Pons (tissue), 1 donor: ENCODE measurements around the gene KRTAP12-3.
"Not testable (repeated sequence)": the region's sequence is repeated elsewhere in the genome, so short reads cannot be mapped to it uniquely, and the experiment has no call there.

Experiments
- DNase-seq: peaks from one replicate; pipeline ENCODE4 v3.0.0-alpha.2; 2016; ENCODE audit warnings: low spot score

Gene KRTAP12-3

GRCh38 chr21:44650973-44651675, 6.6 kb upstream of the KRTAP12-3 start:
- no peak for DNase-seq

GRCh38 chr21:44653123-44653522, 4.6 kb upstream of the KRTAP12-3 start:
- DNase-seq: no peak

DNA sequence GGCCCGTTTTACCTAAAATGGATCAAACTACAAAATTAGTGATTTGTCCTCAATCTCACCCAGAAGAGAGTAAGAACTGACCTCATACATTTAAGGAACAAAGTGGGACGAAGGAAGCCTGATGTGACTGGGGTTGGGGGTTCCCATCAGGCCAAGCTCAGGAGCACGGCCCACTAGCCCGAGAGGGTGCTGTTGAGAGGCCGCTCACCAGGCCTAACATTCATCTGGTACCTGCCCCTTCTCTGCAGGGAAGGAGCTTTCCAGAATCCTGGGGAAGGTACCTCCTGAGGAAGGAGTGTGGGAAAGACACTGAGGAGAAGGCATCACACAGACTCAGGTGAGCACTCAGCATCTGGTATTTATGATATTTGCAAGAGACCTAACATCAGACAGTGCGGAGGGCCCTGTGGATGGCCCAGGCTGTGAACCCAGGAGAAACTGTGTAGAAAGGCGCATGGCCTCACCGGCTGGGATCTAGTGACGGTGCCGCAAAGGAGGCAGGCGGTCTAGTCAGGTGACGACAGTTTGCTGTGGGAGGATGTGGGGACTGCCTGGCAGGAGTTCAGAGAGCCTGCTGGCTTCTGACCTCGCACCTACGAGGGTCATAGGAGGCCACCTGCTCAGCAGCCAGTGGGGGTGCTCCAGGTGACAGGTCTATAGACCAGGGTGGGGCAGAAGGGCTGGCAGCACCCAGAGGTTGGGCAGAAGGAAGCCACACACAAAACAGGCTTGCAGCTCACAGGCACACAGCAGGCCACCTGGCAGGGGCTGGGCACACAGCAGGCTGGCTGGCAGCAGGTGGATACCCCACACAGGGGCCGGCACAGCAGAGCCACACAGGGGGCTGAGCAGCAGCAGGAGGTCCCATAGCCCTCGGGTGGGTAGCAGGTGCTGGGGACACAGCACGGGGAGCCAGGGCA, 3.8 kb upstream of the KRTAP12-3 start:
- DNase-seq: no peak

- no peak for DNase-seq
Measured at GRCh38 chr21:44654576-44655175, 3.1 kb upstream of the KRTAP12-3 start, which contains the start of gene KRTAP12-4. TSS of gene KRTAP12-4 (minus strand) at chr21:44654659. CDS start at chr21:44654614, 45 bp downstream.

GRCh38 chr21:44656868-44657267, 864 bp upstream of the KRTAP12-3 start:
- DNase-seq: no peak

DNA sequence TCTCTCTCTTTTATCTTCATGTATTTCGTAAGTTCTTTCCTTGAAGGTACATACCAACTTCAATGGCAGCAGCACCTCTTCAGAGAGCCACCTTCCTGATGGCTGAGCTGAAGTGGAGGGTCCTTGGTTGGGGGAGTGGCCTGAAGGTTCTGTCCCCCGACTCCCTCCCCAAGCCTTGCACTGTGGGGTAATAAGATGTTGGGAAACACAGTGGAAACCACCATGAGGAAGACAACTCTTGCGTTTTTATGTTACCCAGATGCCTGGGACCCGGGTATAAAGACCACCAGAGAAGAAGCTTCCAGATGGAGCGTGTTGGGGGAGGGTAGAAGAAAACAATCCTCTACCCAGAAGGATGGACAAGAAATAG, 794 bp downstream of the KRTAP12-3 start:
- no peak for DNase-seq

DNA sequence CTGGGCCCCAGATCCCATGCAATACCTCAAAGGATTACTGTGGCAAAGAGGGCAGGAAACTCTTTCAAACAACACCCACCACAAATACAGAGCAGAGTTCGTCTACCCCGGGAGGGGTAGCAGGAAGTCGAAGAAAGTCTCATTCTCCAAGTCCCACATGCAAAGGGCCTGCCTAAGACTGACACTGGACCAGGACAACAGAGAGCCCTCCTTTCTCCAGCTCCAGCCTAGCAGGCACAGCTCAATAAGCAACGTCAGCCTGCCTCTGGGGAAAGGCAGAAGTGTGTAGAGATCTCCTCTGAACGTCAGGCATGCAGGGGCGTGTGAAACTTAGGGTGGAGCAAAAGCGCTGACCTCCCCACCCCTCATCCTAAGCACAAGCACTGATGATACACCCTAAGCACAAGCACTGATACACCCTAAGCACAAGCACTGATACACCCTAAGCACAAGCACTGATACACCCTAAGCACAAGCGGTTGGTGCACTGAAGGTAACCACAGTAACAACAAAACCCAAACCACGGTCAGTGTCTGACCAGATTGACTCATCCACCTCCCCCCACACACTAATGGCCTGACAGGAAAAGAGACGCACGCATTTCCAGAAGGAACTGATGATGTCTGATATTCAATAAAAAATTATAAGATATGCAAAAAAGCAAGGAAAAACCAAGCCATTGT, 1.3 kb downstream of the KRTAP12-3 start:
- DNase-seq: no peak

DNA sequence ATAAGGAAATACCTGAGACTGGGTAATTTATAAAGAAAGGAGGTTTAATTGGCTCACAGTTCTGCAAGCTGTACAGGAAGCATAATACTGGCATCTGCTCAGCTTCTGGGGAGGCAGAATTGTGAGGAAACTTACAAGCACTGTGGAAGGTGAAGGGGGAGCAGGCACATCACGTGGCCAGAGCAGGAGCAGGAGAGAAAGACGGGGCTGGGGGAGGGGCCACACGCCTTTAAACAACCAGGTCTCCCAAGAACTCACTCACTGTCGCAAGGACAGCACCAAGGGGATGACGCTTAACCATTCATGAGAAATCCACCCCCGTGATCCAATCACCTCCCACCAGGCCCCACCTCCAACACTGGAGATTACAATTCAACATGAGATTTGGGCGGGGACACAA, 3.8 kb downstream of the KRTAP12-3 start:
- not testable (repeated sequence) for DNase-seq

GRCh38 chr21:44664691-44665090, 7.0 kb downstream of the KRTAP12-3 start:
- no peak for DNase-seq

DNA sequence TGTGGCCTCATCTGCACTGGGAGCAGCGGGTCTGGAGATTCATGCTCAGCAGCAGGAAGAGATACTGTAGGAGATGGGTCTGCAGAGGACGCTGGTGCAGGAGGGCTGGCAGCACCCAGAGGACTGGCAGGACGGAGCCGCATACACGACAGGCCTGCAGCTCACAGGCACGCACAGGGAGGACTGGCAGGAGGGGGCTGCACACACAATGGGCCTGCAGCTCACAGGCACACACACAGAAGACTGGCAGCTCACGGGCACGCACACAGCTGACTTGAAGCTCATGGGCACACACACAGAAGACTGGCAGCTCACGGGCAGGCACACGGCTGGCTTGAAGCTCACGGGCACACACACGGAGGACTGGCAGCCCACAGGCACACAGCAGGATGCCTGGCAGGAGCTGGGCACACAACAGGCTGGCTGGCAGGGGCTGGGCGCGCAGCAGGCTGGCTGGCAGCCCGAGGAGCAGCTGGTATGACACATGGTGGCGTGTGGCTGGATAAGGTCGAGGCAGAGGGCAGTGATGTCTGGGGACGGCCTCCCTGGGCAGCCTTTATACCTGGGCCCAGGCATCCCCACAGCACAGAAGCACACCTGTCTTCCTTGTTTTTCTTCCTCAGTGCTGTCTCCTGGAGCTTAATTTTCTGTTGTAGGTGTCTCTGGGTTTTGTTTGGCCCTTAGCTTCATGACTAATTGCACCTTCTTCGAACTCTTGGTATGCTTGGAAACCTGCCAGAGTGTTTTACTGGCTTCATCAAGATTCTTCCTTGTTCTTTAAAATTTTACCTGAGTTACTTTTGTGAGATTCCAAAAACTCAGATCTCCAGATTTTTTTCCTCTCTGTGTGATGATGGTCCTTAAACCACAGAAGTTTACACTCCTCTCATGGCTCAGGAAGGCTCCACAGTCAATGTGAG, 8.9 kb downstream of the KRTAP12-3 start, which contains the start of gene KRTAP12-2:
Gene KRTAP12-2, minus strand, starts transcription at position 527 of the 920 bp plus-strand sequence. Its CDS starts 41 bp downstream, at position 486.
- no peak for DNase-seq

GRCh38 chr21:44667612-44668011, 9.9 kb downstream of the KRTAP12-3 start:
- no peak for DNase-seq

- no peak for DNase-seq
Measured at GRCh38 chr21:44670642-44671432, 13.1 kb downstream of the KRTAP12-3 start.

- DNase-seq: no peak
Measured at GRCh38 chr21:44671911-44672310, 14.2 kb downstream of the KRTAP12-3 start.

GRCh38 chr21:44677881-44678280, 20.1 kb downstream of the KRTAP12-3 start:
- DNase-seq: no peak

DNA sequence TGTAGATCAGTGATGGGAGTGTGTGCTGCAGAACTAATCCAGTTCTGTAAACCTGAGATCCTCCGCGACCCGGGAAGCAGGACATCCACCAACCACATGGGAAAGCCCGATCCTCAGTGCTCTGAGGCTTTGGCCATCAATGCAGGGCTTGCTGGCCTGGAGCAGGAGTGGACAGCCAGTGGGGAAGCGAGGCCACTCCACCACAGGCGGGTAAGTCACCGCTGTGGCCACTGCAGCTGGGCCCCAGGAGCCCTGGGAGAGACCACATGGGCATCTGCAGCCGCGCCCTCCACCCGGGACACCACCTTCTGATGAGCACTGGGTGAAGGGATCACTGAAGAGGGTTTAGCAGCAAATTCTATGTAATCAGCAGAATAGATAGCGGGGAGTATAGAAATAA, 23.4 kb downstream of the KRTAP12-3 start:
- DNase-seq: no peak

DNA sequence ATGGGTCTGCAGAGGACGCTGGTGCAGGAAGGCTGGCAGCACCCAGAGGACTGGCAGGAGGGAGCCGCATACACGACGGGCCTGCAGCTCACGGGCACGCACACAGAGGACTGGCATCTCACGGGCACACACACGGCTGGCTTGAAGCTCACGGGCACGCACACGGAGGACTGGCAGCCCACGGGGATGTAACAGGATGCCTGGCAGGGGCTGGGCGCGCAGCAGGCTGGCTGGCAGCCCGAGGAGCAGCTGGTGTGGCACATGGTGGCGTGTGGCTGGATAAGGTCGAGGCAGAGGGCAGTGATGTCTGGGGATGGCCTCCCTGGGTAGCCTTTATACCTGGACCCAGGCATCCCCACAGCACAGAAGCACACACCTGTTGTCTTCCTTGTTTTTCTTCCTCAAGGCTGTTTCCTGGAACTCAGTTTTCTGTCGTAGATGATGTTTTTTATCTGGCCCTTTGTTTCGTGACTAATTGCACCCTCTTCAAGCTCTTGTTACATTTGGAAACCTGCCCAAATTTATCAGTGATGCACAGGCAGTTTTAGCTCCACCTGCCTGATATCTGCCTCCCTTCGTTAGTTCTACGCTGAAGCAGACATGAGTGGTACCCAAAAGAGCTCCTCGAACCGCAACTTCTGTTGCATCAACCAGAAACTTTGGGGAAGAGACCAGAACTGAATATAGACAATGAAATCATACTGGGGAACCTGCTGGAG, 24.3 kb downstream of the KRTAP12-3 start, which contains the start of gene KRTAP12-1:
Gene KRTAP12-1, minus strand, starts transcription at position 303 of the 719 bp plus-strand sequence. Its CDS starts 40 bp downstream, at position 263.
- DNase-seq: no peak

DNA sequence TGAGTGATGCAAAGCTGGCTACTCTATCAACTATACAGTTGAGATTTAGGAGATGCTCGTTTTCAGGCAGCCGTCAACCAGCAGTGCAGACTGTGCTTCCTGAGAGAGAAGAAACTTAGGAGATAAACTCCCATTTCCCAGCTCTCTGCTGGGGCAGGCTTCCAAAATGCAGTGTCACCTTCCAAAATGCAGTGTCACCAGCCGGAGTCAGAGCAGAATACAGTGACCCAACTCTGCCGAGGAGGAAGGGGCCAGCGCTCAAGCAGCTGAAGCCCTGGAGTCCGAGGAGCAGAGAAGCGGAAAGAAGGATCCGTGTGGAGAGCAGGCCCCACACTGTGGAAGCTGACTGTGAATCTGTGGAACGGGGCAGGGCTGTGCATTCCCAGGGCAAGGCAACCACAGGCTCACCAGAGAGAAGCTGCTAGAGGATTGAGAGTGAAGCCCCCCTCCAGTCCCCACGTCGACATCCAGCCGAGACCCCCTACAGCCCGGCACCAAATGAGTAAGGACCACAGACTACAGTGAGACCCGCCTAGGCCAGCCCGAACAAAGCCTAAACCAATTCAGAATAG, 24.9 kb downstream of the KRTAP12-3 start:
- no peak for DNase-seq

GRCh38 chr21:44684077-44684476, 26.3 kb downstream of the KRTAP12-3 start:
- no peak for DNase-seq

DNA sequence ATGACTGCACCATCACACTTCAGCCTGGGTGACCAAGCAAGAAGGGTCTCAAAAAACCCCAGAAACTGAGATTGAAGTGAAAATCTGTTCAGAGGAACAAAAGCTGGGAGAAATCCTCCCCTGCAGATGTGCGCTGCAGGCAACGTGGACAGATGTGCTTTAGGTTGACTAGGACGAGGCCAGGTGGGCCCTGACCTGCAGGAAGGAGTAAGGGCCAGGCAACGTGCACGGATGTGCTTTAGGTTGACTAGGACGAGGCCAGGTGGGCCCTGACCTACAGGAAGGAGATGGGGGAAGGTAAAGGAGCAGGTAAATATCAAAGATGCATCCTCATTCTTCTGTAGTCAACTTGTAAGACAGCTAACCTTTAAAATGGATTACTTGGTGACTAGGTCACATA, 26.8 kb downstream of the KRTAP12-3 start:
- no peak for DNase-seq
